Hematopoietic multipotent progenitor cell (in vitro differentiated cells): ENCODE measurements around the gene CCNQ. TPM values are rescaled to one million over a fixed set of nuclear protein-coding genes. Genes with fewer than 3 reads are reported as not detected.

Experiments
- DNase-seq, 3 donors: peaks; one replicate each; pipeline ENCODE4 v3.0.0-alpha.2; 2011 to 2015; ENCODE audit warnings: low read depth in 2 of 3, low spot score in 2 of 3
- total RNA-seq: library from RNA; depleted of rRNA; stranded (reverse); fragments of >200 nt; gene quantifications from one replicate; pipeline ENCODE4 v1.2.3, GENCODE V29; 2012

CCNQ gene
- total RNA-seq, 1 donor = 32.3 TPM

GRCh38 chrX:153578200-153578835 lies 20.6 kb downstream of the CCNQ start:
- no peak for DNase-seq

- DNase-seq = no peak
Observed at GRCh38 chrX:153576961-153577360, 22.0 kb downstream of the CCNQ start.

- no peak for DNase-seq
Observed at GRCh38 chrX:153576239-153576870, 22.6 kb downstream of the CCNQ start.

- peak in 1 of 3 donors; percentile 30 for DNase-seq
Observed at GRCh38 chrX:153573984-153574383, 25.0 kb downstream of the CCNQ start.

- no peak for DNase-seq
Observed at GRCh38 chrX:153572601-153573000, 26.3 kb downstream of the CCNQ start.

- no peak for DNase-seq
Observed at GRCh38 chrX:153571534-153571908, 27.4 kb downstream of the CCNQ start.

GRCh38 chrX:153569475-153569874 lies 29.5 kb downstream of the CCNQ start:
- no peak for DNase-seq

- no peak for DNase-seq
Observed at GRCh38 chrX:153568451-153569011, 30.4 kb downstream of the CCNQ start.

- DNase-seq = no peak
Observed at GRCh38 chrX:153565996-153566580, 32.9 kb downstream of the CCNQ start.

- DNase-seq = no peak
Observed at GRCh38 chrX:153564047-153564606, 34.8 kb downstream of the CCNQ start.

GRCh38 chrX:153562546-153562945 lies 36.4 kb downstream of the CCNQ start:
- no peak for DNase-seq

- DNase-seq = no peak
Observed at GRCh38 chrX:153561337-153561736, 37.6 kb downstream of the CCNQ start.

- DNase-seq = no peak
Observed at GRCh38 chrX:153560466-153560865, 38.5 kb downstream of the CCNQ start.

GRCh38 chrX:153560000-153560399 lies 38.9 kb downstream of the CCNQ start:
- peak in 1 of 3 donors; percentile 17 for DNase-seq

- peak in 1 of 3 donors; percentile 12 for DNase-seq
Observed at GRCh38 chrX:153557618-153558355, 41.2 kb downstream of the CCNQ start.

- no peak for DNase-seq
Observed at GRCh38 chrX:153556767-153557166, 42.2 kb downstream of the CCNQ start.

GRCh38 chrX:153554519-153555167 lies 44.3 kb downstream of the CCNQ start:
- peak; percentile 28 to 74 (median 45) for DNase-seq

- DNase-seq = no peak
Observed at GRCh38 chrX:153551135-153551534, 47.8 kb downstream of the CCNQ start.

- no peak for DNase-seq
Observed at GRCh38 chrX:153549807-153550206, 49.1 kb downstream of the CCNQ start.

- no peak for DNase-seq
Observed at GRCh38 chrX:153549231-153549630, 49.7 kb downstream of the CCNQ start.
